ENCODE measurements around the gene ST7.
"Not testable (repeated sequence)": the region's sequence is repeated elsewhere in the genome, so short reads cannot be mapped to it uniquely, and the experiment has no call there.

Gene ST7

DNA sequence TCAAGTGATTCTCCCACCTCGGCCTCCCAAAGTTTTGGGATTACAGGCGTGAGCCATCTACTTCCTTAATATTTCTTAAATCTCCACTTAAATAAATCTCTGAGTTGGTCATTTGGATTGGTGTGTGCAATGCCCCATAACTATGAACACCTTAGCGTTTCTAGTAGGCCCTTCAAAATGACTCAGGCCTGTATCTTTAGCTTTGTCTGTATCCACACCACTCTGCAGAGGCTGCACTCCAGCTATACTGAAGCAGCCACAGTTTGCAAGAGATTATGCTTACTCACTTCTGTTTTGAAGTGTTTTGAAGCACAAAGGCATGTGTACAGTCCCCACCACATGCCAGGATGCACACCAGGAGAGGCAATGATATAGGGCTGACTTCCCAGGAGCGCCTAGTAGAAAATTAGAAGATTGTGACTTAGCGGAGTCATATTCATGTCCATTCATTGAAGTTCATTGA, 2.4 kb upstream of the ST7 start:
- Histone ChIP-seq H3K9me3 (ENCODE audit: control insufficient read depth in 2 of 2, low read length in 2 of 2) (no peaks in the 10 kb centered on the region), H3K4me3 (ENCODE audit: low read length in 2 of 2) (no peak overlapping the region), H3K27me3 (ENCODE audit: control insufficient read depth in 1 of 2, insufficient read depth in 2 of 2, low read length in 2 of 2) (no peaks in the 10 kb centered on the region), H3K36me3 (ENCODE audit: control insufficient read depth in 2 of 2, insufficient read depth in 2 of 2, low read length in 2 of 2) (no peaks in the 10 kb centered on the region), H3K9ac (ENCODE audit: low read length in 2 of 2) (no peak overlapping the region), H3K27ac (ENCODE audit: low read length) (no peak overlapping the region), H3K4me1 (ENCODE audit: control insufficient read depth, insufficient read depth, low read length) (peaks cover 14% of the 10 kb centered on the region)

DNA sequence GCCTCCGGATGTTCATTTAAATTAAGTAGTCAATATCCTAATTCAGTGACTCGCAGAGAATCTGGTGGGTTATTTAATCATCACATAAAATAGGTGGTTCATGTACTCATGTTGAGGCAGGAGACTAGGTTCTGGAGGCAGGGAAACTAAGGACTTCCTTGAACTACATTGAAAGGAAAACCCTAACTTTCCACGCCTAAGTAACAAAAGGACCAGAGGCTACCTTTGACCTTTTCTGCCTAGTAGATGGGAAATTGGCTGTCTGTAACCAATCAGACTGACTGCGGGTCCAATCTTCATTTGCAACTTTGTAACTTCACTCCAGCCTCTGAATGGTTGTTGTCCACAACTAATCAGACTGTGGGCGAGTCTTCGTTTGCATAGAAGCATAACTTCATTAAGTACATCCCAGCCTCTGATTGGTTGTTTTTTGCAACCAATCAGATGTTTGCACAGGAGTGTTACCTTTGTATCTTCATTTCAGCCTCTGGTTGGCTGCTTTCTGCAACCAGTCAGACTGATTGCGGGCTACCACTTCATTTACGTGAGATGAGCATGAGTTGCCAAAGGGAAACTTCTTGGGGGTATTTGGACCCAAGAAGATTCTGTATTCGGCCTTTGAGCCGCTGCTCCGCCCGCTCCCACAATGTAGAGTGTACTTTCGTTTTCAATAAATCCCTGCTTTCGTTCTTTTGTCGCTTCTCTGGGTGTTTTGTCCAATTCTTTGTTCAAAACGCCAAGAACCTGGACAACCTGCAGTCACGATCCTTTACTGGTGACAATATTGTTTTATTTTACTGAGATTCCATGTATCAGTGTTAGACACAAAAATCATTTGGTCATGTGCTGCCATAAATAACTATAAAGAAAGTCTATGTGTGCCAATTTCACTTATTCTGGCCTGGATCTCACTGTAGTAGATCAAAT, 1.7 kb upstream of the ST7 start:
- Histone ChIP-seq H3K9ac (ENCODE audit: low read length in 2 of 2) (no peak overlapping the region), H3K4me3 (ENCODE audit: low read length in 2 of 2) (no peak overlapping the region), H3K27ac (ENCODE audit: low read length) (no peak overlapping the region), H3K9me3 (ENCODE audit: control insufficient read depth in 2 of 2, low read length in 2 of 2) (no peaks in the 10 kb centered on the region), H3K4me1 (ENCODE audit: control insufficient read depth, insufficient read depth, low read length) (peaks cover 21% of the 10 kb centered on the region), H3K27me3 (ENCODE audit: control insufficient read depth in 1 of 2, insufficient read depth in 2 of 2, low read length in 2 of 2) (no peaks in the 10 kb centered on the region), H3K36me3 (ENCODE audit: control insufficient read depth in 2 of 2, insufficient read depth in 2 of 2, low read length in 2 of 2) (no peaks in the 10 kb centered on the region)

DNA sequence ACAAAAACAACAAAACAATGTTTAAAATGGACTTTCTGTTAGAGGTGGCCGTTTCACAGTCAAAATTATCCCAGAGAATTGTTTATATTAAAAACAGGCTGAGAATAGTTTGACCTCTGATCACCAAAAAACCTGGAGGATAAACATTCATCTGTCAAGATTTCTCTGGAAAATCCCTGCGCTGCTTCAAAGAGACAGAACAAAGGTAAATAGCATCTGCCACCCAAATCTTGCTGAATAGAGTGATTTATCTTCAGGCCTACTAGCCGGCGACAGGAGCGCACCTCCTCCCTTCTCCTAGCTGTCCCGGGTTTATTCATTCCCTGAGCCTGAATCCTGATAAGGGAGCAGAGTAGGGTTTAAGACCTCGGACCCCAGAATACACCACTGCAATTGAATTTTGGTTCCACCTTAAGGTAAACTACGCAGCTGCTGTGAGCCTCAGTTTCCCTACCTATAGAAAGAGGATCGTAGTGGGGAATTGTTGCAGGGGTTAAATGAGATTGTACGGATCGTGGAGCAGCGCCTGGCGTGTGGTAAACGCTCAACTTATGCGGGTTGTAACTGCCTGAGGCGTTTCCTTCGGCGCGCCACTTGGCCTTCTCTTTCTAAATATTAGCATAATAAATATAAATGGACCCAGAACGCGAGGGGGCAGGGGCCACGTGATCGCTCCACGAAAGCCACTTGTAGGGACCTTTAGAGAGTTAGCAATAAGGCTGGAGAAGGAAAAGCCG, 498 bp upstream of the ST7 start:
- H3K4me3 ChIP-seq (ENCODE audit: low read length in 2 of 2): peak overlapping the region; percentile 68 to 90
- no peaks in the 10 kb centered on the region for H3K27me3 ChIP-seq (ENCODE audit: control insufficient read depth in 1 of 2, insufficient read depth in 2 of 2, low read length in 2 of 2)
- peak overlapping the region; percentile 87 for H3K27ac ChIP-seq (ENCODE audit: low read length)
- H3K4me1 ChIP-seq (ENCODE audit: control insufficient read depth, insufficient read depth, low read length): peaks cover 21% of the 10 kb centered on the region
- no peaks in the 10 kb centered on the region for H3K9me3 ChIP-seq (ENCODE audit: control insufficient read depth in 2 of 2, low read length in 2 of 2)
- no peaks in the 10 kb centered on the region for H3K36me3 ChIP-seq (ENCODE audit: control insufficient read depth in 2 of 2, insufficient read depth in 2 of 2, low read length in 2 of 2)
- peak overlapping the region; percentile 66 to 89 for H3K9ac ChIP-seq (ENCODE audit: low read length in 2 of 2)

DNA sequence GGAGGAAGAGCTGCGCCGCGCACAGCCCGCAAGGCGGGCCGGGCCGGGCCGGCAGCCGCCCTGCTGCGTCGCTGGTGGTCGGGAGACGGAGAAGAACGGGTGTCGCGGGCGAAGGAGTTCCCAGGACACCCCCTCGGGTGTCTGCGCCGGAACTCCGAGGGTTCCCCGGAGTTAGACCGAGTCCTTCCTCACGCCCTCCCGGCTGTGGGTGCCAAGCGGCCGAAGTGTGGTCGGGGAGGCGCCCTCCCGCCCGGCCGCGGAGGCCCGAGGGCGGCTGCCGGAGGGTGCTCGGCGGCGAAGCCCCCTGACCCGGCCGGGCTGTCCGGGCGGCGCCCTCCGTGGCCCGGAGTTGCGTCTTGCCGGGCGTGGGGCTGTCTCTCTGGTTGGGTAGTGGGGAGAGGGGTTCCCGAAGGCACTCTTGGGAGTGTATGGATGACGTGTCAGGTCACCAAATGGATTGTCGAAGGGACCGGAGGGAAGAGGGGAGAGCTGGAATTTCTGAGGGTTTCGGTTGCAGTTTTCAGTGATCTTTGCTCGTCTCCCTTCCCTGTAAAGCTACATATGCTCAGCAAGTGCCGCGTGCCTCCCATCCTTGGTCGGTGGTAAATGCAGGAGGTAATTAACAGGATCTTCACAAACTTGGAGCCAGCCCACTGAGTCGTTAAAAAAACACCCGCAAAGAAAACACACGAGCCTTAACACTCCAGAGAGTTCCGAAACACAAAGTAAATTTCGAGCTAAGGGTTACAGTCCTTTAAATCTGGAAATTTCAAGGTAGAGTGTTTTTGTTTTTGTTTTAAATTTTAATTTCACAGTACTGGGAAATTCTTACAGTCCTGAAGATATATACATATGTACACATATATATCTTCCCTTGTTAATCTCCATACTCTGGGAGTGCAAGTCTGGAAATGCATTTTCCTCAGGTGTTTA, 871 bp downstream of the ST7 start:
- Histone ChIP-seq H3K4me1 (ENCODE audit: control insufficient read depth, insufficient read depth, low read length) (peaks cover 25% of the 10 kb centered on the region), H3K9me3 (ENCODE audit: control insufficient read depth in 2 of 2, low read length in 2 of 2) (no peaks in the 10 kb centered on the region), H3K27ac (ENCODE audit: low read length) (peak overlapping the region; percentile 98), H3K4me3 (ENCODE audit: low read length in 2 of 2) (peak overlapping the region; percentile 61 to 90), H3K36me3 (ENCODE audit: control insufficient read depth in 2 of 2, insufficient read depth in 2 of 2, low read length in 2 of 2) (no peaks in the 10 kb centered on the region), H3K9ac (ENCODE audit: low read length in 2 of 2) (peak overlapping the region; percentile 92 to 95), H3K27me3 (ENCODE audit: control insufficient read depth in 1 of 2, insufficient read depth in 2 of 2, low read length in 2 of 2) (no peaks in the 10 kb centered on the region)

GRCh38 chr7:116955340-116955739, 2.0 kb downstream of the ST7 start:
- Histone ChIP-seq H3K9ac (ENCODE audit: low read length in 2 of 2) (peak overlapping the region; percentile 92 to 95), H3K27me3 (ENCODE audit: control insufficient read depth in 1 of 2, insufficient read depth in 2 of 2, low read length in 2 of 2) (no peaks in the 10 kb centered on the region), H3K4me1 (ENCODE audit: control insufficient read depth, insufficient read depth, low read length) (peaks cover 23% of the 10 kb centered on the region), H3K36me3 (ENCODE audit: control insufficient read depth in 2 of 2, insufficient read depth in 2 of 2, low read length in 2 of 2) (no peaks in the 10 kb centered on the region), H3K27ac (ENCODE audit: low read length) (peak overlapping the region; percentile 98), H3K9me3 (ENCODE audit: control insufficient read depth in 2 of 2, low read length in 2 of 2) (no peaks in the 10 kb centered on the region), H3K4me3 (ENCODE audit: low read length in 2 of 2) (peak overlapping the region; percentile 61 to 90)

DNA sequence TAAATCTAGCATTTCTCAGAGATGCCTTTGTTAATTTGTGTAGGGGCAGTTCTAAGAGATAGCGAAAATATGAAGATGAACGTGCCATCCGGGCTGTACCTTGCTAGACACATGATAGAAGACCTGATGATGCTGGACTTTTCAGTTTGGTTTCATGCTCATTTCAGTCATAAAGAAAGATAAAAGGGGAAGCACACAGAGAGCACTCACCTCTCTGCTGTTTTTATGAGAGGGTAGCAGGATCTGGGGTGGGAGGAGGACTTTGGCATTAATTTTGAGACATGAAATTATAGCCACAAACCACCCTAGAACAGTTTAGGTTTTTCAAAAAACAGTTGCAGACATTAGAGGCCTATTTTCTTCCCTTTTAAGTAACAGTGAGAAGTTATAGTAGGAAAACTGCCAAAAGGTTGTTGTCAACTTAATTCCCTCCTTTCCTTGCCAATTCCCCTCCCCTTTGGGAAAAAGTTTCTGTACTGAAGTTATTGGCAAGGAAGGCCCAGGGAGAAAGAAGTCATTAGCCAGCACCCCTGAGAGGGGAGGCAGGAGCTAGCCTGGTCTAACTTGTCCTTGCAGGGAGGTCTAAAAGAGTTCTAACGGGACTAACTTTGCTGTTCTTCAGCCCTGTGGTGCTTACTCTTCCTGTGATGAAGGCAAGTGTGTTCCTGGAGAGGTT, 2.6 kb downstream of the ST7 start:
- Histone ChIP-seq H3K36me3 (ENCODE audit: control insufficient read depth in 2 of 2, insufficient read depth in 2 of 2, low read length in 2 of 2) (no peaks in the 10 kb centered on the region), H3K4me3 (ENCODE audit: low read length in 2 of 2) (peak overlapping the region; percentile 29 to 44), H3K27ac (ENCODE audit: low read length) (peak overlapping the region; percentile 88), H3K27me3 (ENCODE audit: control insufficient read depth in 1 of 2, insufficient read depth in 2 of 2, low read length in 2 of 2) (no peaks in the 10 kb centered on the region), H3K9me3 (ENCODE audit: control insufficient read depth in 2 of 2, low read length in 2 of 2) (no peaks in the 10 kb centered on the region), H3K4me1 (ENCODE audit: control insufficient read depth, insufficient read depth, low read length) (peaks cover 23% of the 10 kb centered on the region), H3K9ac (ENCODE audit: low read length in 2 of 2) (peak overlapping the region; percentile 19 to 55)

DNA sequence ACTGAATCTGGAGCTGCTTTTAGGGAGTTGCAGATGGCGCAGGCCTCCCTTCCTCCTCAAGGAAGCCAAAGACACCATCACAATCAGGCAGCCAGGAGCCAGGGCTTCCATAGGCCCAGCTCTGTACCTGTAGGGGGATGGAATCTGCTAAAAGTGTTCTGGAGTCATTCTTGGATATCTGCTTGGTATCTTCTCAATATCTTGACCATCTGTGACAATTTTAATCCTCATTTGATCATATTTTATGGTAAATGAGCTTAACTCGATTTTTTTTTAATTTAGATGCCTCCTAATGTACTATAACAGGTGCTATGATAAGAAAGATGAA, 3.1 kb downstream of the ST7 start:
- Histone ChIP-seq H3K9me3 (ENCODE audit: control insufficient read depth in 2 of 2, low read length in 2 of 2) (no peaks in the 10 kb centered on the region), H3K9ac (ENCODE audit: low read length in 2 of 2) (peak overlapping the region in 1 of 2 donors; percentile 55), H3K27me3 (ENCODE audit: control insufficient read depth in 1 of 2, insufficient read depth in 2 of 2, low read length in 2 of 2) (no peaks in the 10 kb centered on the region), H3K4me1 (ENCODE audit: control insufficient read depth, insufficient read depth, low read length) (peaks cover 23% of the 10 kb centered on the region), H3K27ac (ENCODE audit: low read length) (peak overlapping the region; percentile 88), H3K36me3 (ENCODE audit: control insufficient read depth in 2 of 2, insufficient read depth in 2 of 2, low read length in 2 of 2) (no peaks in the 10 kb centered on the region), H3K4me3 (ENCODE audit: low read length in 2 of 2) (peak overlapping the region; percentile 29 to 44)

- Histone ChIP-seq H3K27me3 (ENCODE audit: control insufficient read depth in 1 of 2, insufficient read depth in 2 of 2, low read length in 2 of 2) (no peaks in the 10 kb centered on the region), H3K27ac (ENCODE audit: low read length) (no peak overlapping the region), H3K9ac (ENCODE audit: low read length in 2 of 2) (no peak overlapping the region), H3K4me3 (ENCODE audit: low read length in 2 of 2) (no peak overlapping the region), H3K9me3 (ENCODE audit: control insufficient read depth in 2 of 2, low read length in 2 of 2) (no peaks in the 10 kb centered on the region), H3K36me3 (ENCODE audit: control insufficient read depth in 2 of 2, insufficient read depth in 2 of 2, low read length in 2 of 2) (no peaks in the 10 kb centered on the region), H3K4me1 (ENCODE audit: control insufficient read depth, insufficient read depth, low read length) (peaks cover 15% of the 10 kb centered on the region)
Observed at GRCh38 chr7:116957874-116958273, 4.6 kb downstream of the ST7 start.

GRCh38 chr7:116961966-116962673, 8.8 kb downstream of the ST7 start:
- H3K9me3 ChIP-seq (ENCODE audit: control insufficient read depth in 2 of 2, low read length in 2 of 2); H3K36me3 ChIP-seq (ENCODE audit: control insufficient read depth in 2 of 2, insufficient read depth in 2 of 2, low read length in 2 of 2); H3K4me3 ChIP-seq (ENCODE audit: low read length in 2 of 2); H3K27me3 ChIP-seq (ENCODE audit: control insufficient read depth in 1 of 2, insufficient read depth in 2 of 2, low read length in 2 of 2); H3K9ac ChIP-seq (ENCODE audit: low read length in 2 of 2); H3K27ac ChIP-seq (ENCODE audit: low read length); H3K4me1 ChIP-seq (ENCODE audit: control insufficient read depth, insufficient read depth, low read length): not testable (repeated sequence)

Data from stomach smooth muscle (tissue), 2 donors.